Measurements from ENCODE around the gene PYGO1.

The PYGO1 gene

GRCh38 chr15:55588815-55589115 is 620 bp upstream of the PYGO1 start:
- no peaks in the 10 kb centered on the region for H3K9me3 ChIP-seq
- H3K27ac ChIP-seq = no peak overlapping the region
- no peak for TF ChIP-seq CTCF (IDR thresholded peaks at IDR 0.05)
- peaks cover 5 to 6% of the 10 kb centered on the region in 2 experiments for H3K4me1 ChIP-seq (ENCODE audit: control insufficient read depth in 1 of 2, insufficient read depth in 1 of 2, low read depth in 1 of 2, low read length in 1 of 2)
- no peaks in the 10 kb centered on the region for H3K36me3 ChIP-seq
- H3K27me3 ChIP-seq = peaks cover 95% of the 10 kb centered on the region
- no peak overlapping the region for H3K4me3 ChIP-seq (ENCODE audit: low read depth in 1 of 2, low read length in 1 of 2)

GRCh38 chr15:55587321-55588069 is 650 bp downstream of the PYGO1 start:
- H3K36me3 ChIP-seq = no peaks in the 10 kb centered on the region
- H3K9me3 ChIP-seq = no peaks in the 10 kb centered on the region
- H3K4me1 ChIP-seq (ENCODE audit: control insufficient read depth in 1 of 2, insufficient read depth in 1 of 2, low read depth in 1 of 2, low read length in 1 of 2) = peaks cover 5 to 6% of the 10 kb centered on the region in 2 experiments
- H3K27ac ChIP-seq = no peak overlapping the region
- TF ChIP-seq CTCF (IDR thresholded peaks at IDR 0.05) = no peak
- H3K27me3 ChIP-seq = peaks cover 100% of the 10 kb centered on the region
- no peak overlapping the region for H3K4me3 ChIP-seq (ENCODE audit: low read depth in 1 of 2, low read length in 1 of 2)

- Histone ChIP-seq H3K4me3 (ENCODE audit: low read depth in 1 of 2, low read length in 1 of 2) (no peak overlapping the region), H3K27ac (no peak overlapping the region)
Observed at GRCh38 chr15:55586808-55587207, 1.3 kb downstream of the PYGO1 start.

GRCh38 chr15:55576943-55577342 is 11.2 kb downstream of the PYGO1 start:
- Histone ChIP-seq H3K27me3 (peaks cover 66% of the 10 kb centered on the region), H3K4me3 (ENCODE audit: low read depth in 1 of 2, low read length in 1 of 2) (no peak overlapping the region)
- no peak for TF ChIP-seq CTCF (IDR thresholded peaks at IDR 0.05)

More at GRCh38 chr15:55586808-55587207, 1.3 kb downstream of the PYGO1 start:
- no peak for TF ChIP-seq CTCF (IDR thresholded peaks at IDR 0.05)
- H3K9me3 ChIP-seq = no peaks in the 10 kb centered on the region
- no peaks in the 10 kb centered on the region for H3K36me3 ChIP-seq
- peaks cover 100% of the 10 kb centered on the region for H3K27me3 ChIP-seq
- H3K4me1 ChIP-seq (ENCODE audit: control insufficient read depth in 1 of 2, insufficient read depth in 1 of 2, low read depth in 1 of 2, low read length in 1 of 2) = peaks cover 5 to 6% of the 10 kb centered on the region in 2 experiments

GRCh38 chr15:55574096-55574495 is 14.0 kb downstream of the PYGO1 start:
- Histone ChIP-seq H3K27ac (no peak overlapping the region), H3K4me3 (ENCODE audit: low read depth in 1 of 2, low read length in 1 of 2) (no peak overlapping the region), H3K27me3 (peaks cover 37% of the 10 kb centered on the region), H3K4me1 (ENCODE audit: control insufficient read depth in 1 of 2, insufficient read depth in 1 of 2, low read depth in 1 of 2, low read length in 1 of 2) (no peaks in the 10 kb centered on the region), H3K36me3 (no peaks in the 10 kb centered on the region), H3K9me3 (no peaks in the 10 kb centered on the region)
- no peak for TF ChIP-seq CTCF (IDR thresholded peaks at IDR 0.05)

More at GRCh38 chr15:55576943-55577342, 11.2 kb downstream of the PYGO1 start:
- Histone ChIP-seq H3K36me3 (no peaks in the 10 kb centered on the region), H3K9me3 (no peaks in the 10 kb centered on the region), H3K27ac (no peak overlapping the region), H3K4me1 (ENCODE audit: control insufficient read depth in 1 of 2, insufficient read depth in 1 of 2, low read depth in 1 of 2, low read length in 1 of 2) (no peaks in the 10 kb centered on the region)
